Hindlimb muscle (tissue), 1 donor: Measurements from ENCODE around the gene LATS1. TPM values are rescaled to one million over a fixed set of nuclear protein-coding genes. Genes with fewer than 3 reads are reported as not detected.

Experiments used
- DNase-seq: peaks from one replicate; pipeline ENCODE4 v3.0.0-alpha.2; 2013
- polyA plus RNA-seq: library from polyadenylated mRNA; unstranded; fragments of 120-200 nt; gene quantifications from one replicate; pipeline ENCODE4 v1.2.1, GENCODE V29; 2013; ENCODE audit not compliant: insufficient read length

LATS1 gene
- polyA plus RNA-seq, 1 donor = 19.4 TPM

- DNase-seq = no peak
Measured at GRCh38 chr6:149657441-149657840, 60.5 kb downstream of the LATS1 start.

- DNase-seq = no peak
Measured at GRCh38 chr6:149651056-149651455, 66.8 kb downstream of the LATS1 start.

- peak; percentile 83 for DNase-seq
Measured at GRCh38 chr6:149648148-149649145, 69.5 kb downstream of the LATS1 start, which contains the start of gene KATNA1. Gene KATNA1 (minus strand): TSS chr6:149648714. CDS start chr6:149638547, 10,167 bp downstream.

- no peak for DNase-seq
Measured at GRCh38 chr6:149646599-149646998, 71.3 kb downstream of the LATS1 start.

- DNase-seq = no peak
Measured at GRCh38 chr6:149642829-149643580, 74.9 kb downstream of the LATS1 start.

GRCh38 chr6:149636124-149636523, 81.8 kb downstream of the LATS1 start:
- no peak for DNase-seq

GRCh38 chr6:149634315-149634714, 83.6 kb downstream of the LATS1 start:
- no peak for DNase-seq

GRCh38 chr6:149628875-149629510, 88.9 kb downstream of the LATS1 start:
- no peak for DNase-seq

- no peak for DNase-seq
Measured at GRCh38 chr6:149627672-149628071, 90.2 kb downstream of the LATS1 start.

GRCh38 chr6:149615805-149616204, 102.1 kb downstream of the LATS1 start:
- no peak for DNase-seq

- DNase-seq = no peak
Measured at GRCh38 chr6:149614337-149614736, 103.6 kb downstream of the LATS1 start.

GRCh38 chr6:149608381-149608982, 109.4 kb downstream of the LATS1 start:
- no peak for DNase-seq

Other genes with a start within 250 kb of the LATS1 start
- gene ZC3H12D, start 233.1 kb downstream of the LATS1 start, polyA plus RNA-seq = 0.46 TPM
- gene PPIL4, start 172.1 kb downstream of the LATS1 start, polyA plus RNA-seq = 26.8 TPM
- 45.7 TPM for gene GINM1, start 151.7 kb downstream of the LATS1 start, polyA plus RNA-seq
- 21.1 TPM for gene KATNA1, start 69.4 kb downstream of the LATS1 start, polyA plus RNA-seq
- gene NUP43, start 28.4 kb upstream of the LATS1 start, polyA plus RNA-seq = 20.0 TPM
- gene PCMT1, start 31.6 kb upstream of the LATS1 start, polyA plus RNA-seq = 62.8 TPM
- gene LRP11, start 146.3 kb upstream of the LATS1 start, polyA plus RNA-seq = 19.6 TPM
- gene RAET1E, start 180.0 kb upstream of the LATS1 start, polyA plus RNA-seq = 0.45 TPM
- gene RAET1G, start 205.0 kb upstream of the LATS1 start, polyA plus RNA-seq = 0.54 TPM
- not detected for gene ULBP2, start 223.9 kb upstream of the LATS1 start, polyA plus RNA-seq
- gene ULBP1, start 245.8 kb upstream of the LATS1 start, polyA plus RNA-seq = 0.30 TPM